Fibroblast of lung (primary cell): ENCODE data around the gene NDUFB7. TPM values are rescaled to one million over a fixed set of nuclear protein-coding genes. Genes with fewer than 3 reads are reported as not detected.

Experiments
- DNase-seq, 2 donors: peaks; one replicate each; pipeline versions ENCODE4 v3.0.0 to v3.0.0-alpha.2; 2010; ENCODE audit warnings: low read depth in 2 of 2
- H2AFZ ChIP-seq: 2 replicates; pipeline ENCODE4 v1.5.1; 2012; ENCODE audit warnings: low read length, control low read depth, inconsistent platforms
- H3K27ac ChIP-seq: 2 replicates; pipeline ENCODE4 v1.5.1; 2011; ENCODE audit warnings: low read length, control low read depth; ENCODE audit not compliant: insufficient read depth
- H3K27me3 ChIP-seq: 2 replicates; pipeline ENCODE4 v1.5.1; 2011; ENCODE audit warnings: mild to moderate bottlenecking, low read length; ENCODE audit not compliant: control insufficient read depth, insufficient read depth
- H3K36me3 ChIP-seq: 2 replicates; pipeline ENCODE4 v1.5.1; 2011; ENCODE audit warnings: low read length; ENCODE audit not compliant: control insufficient read depth, insufficient read depth
- H3K4me1 ChIP-seq: 2 replicates; pipeline ENCODE4 v1.5.1; 2011; ENCODE audit warnings: low read length; ENCODE audit not compliant: control insufficient read depth, insufficient read depth; ENCODE audit errors: extremely low read depth
- H3K4me2 ChIP-seq: 2 replicates; pipeline ENCODE4 v1.5.1; 2011; ENCODE audit warnings: low read length, control low read depth; ENCODE audit not compliant: insufficient read depth; ENCODE audit errors: extremely low read depth
- H3K4me3 ChIP-seq, 4 experiments: fragments of 200-600 bp in 1 of 4; sonication (generic) in 1 of 4; replicated peaks in 1 of 4; 2 replicates each; pipeline ENCODE4 v1.5.1; 2011 to 2016; ENCODE audit warnings: low read length in 4 of 4, low read depth in 3 of 4, mild to moderate bottlenecking in 3 of 4, control low read depth in 2 of 4, inconsistent platforms in 1 of 4, mixed read lengths in 1 of 4; ENCODE audit not compliant: insufficient read depth in 1 of 4; ENCODE audit errors: control extremely low read depth in 1 of 4
- H3K79me2 ChIP-seq: 2 replicates; pipeline ENCODE4 v1.5.1; 2012; ENCODE audit warnings: mild to moderate bottlenecking, low read length, inconsistent platforms; ENCODE audit not compliant: control insufficient read depth, insufficient read depth
- H3K9ac ChIP-seq: 2 replicates; pipeline ENCODE4 v1.5.1; 2011; ENCODE audit warnings: mild to moderate bottlenecking, low read length, control low read depth; ENCODE audit not compliant: insufficient read depth
- H3K9me3 ChIP-seq: 2 replicates; pipeline ENCODE4 v1.5.1; 2012; ENCODE audit warnings: low read depth, low read length; ENCODE audit not compliant: control insufficient read depth, insufficient read depth
- H4K20me1 ChIP-seq: 2 replicates; pipeline ENCODE4 v1.5.1; 2011; ENCODE audit warnings: low read length; ENCODE audit not compliant: control insufficient read depth, insufficient read depth; ENCODE audit errors: extremely low read depth
- CTCF ChIP-seq, 2 donors: IDR thresholded peaks in 1 of 2; conservative IDR thresholded peaks in 1 of 2; 1 replicate in 1 of 2; 2 replicates in 1 of 2; pipeline ENCODE4 v1.5.1; 2011 to 2012; ENCODE audit warnings: low read length in 2 of 2, control low read depth in 1 of 2, inconsistent platforms in 1 of 2, low read depth in 1 of 2, mild to moderate bottlenecking in 1 of 2
- EZH2 ChIP-seq: IDR thresholded peaks from 2 replicates; pipeline ENCODE4 v1.5.1; 2012; ENCODE audit warnings: low read length, control low read depth, mild to moderate bottlenecking; ENCODE audit errors: missing control alignments
- polyA plus RNA-seq, 2 donors: library from polyadenylated mRNA; depleted of rRNA in 1 of 2; stranded (reverse) in 1 of 2; unstranded in 1 of 2; fragments of >200 nt; gene quantifications; 2 replicates each; pipeline ENCODE4 v1.2.1, GENCODE V29; 2011 to 2012; ENCODE audit warnings: missing spikeins in 1 of 2
- total RNA-seq: library from RNA; depleted of rRNA; stranded (reverse); fragments of >200 nt; gene quantifications from 2 replicates; pipeline ENCODE4 v1.2.1, GENCODE V29; 2014

Gene NDUFB7
- total and polyA plus RNA-seq, 2 donors (not counting 1 experiment from before 2014, with no cell fraction given): 100 to 253 TPM

DNA sequence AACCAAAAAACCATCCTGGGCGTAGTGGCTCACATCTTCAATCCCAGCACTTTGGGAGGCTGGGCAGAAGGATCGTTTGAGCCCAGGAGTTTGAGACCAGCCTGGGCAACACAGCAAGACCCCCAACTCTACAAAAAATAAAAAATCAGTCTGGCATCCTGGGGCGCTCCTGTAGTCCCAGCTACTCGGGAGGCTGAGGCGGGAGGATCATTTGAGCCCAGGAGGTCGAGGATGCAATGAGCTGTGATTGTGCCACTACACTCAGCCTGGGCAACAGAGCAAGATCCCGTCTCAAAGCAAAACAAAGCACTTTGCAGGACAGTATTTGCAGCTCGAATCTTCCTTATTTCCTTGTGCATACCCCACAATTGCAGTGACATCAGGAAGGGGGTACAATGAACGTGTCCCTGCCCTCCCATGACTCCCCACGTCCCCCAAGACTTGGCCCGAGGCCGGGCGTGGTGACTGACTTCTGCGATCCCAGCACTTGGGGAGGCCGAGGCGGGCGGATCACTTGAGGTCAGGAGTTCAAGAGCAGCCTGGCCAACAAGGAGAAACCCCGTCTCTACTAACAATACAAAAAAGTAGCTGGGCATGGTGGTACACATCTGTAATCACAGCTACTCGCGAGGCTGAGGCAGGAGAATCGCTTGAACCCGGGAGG lies 870 bp downstream of the NDUFB7 start:
- Histone ChIP-seq H2AFZ (no peak overlapping the region), H3K4me1 (peaks cover 6% of the 10 kb centered on the region), H3K4me3 (peak overlapping the region; percentile 90 to 100 (median 97)), H3K36me3 (peaks cover 5% of the 10 kb centered on the region), H3K27me3 (no peaks in the 10 kb centered on the region), H3K4me2 (peak overlapping the region; percentile 84), H3K27ac (peak overlapping the region; percentile 68), H3K79me2 (peaks cover 18% of the 10 kb centered on the region), H3K9me3 (no peaks in the 10 kb centered on the region), H3K9ac (peak overlapping the region; percentile 85), H4K20me1 (no peaks in the 10 kb centered on the region)
- no peak for DNase-seq
- no peak for TF ChIP-seq EZH2
- no peak for TF ChIP-seq CTCF (conservative IDR thresholded peaks at IDR 0.05 in 1 of 2, IDR thresholded peaks at IDR 0.05 in 1 of 2; ENCODE audit: low read depth in 1 of 2, low read length in 2 of 2)

- Histone ChIP-seq H3K27ac (no peak overlapping the region), H3K4me3 (no peak overlapping the region), H3K4me1 (peaks cover 4% of the 10 kb centered on the region), H3K9me3 (no peaks in the 10 kb centered on the region), H2AFZ (no peak overlapping the region), H4K20me1 (no peaks in the 10 kb centered on the region), H3K9ac (no peak overlapping the region), H3K27me3 (no peaks in the 10 kb centered on the region), H3K4me2 (no peak overlapping the region), H3K36me3 (peaks cover 7% of the 10 kb centered on the region), H3K79me2 (peaks cover 18% of the 10 kb centered on the region)
- no peak for DNase-seq
- TF ChIP-seq CTCF (conservative IDR thresholded peaks at IDR 0.05 in 1 of 2, IDR thresholded peaks at IDR 0.05 in 1 of 2; ENCODE audit: low read depth in 1 of 2, low read length in 2 of 2): no peak
- TF ChIP-seq EZH2: no peak
Observed at GRCh38 chr19:14567079-14567478, 4.8 kb downstream of the NDUFB7 start.

- Histone ChIP-seq H3K4me2 (no peak overlapping the region), H3K4me3 (no peak overlapping the region), H3K36me3 (peaks cover 7% of the 10 kb centered on the region), H3K4me1 (peaks cover 6% of the 10 kb centered on the region), H3K9ac (no peak overlapping the region), H4K20me1 (no peaks in the 10 kb centered on the region), H2AFZ (no peak overlapping the region), H3K9me3 (no peaks in the 10 kb centered on the region), H3K27ac (no peak overlapping the region), H3K27me3 (no peaks in the 10 kb centered on the region), H3K79me2 (peaks cover 16% of the 10 kb centered on the region)
- DNase-seq: no peak
- TF ChIP-seq CTCF (conservative IDR thresholded peaks at IDR 0.05 in 1 of 2, IDR thresholded peaks at IDR 0.05 in 1 of 2; ENCODE audit: low read depth in 1 of 2, low read length in 2 of 2) (no peak), EZH2 (no peak)
Observed at GRCh38 chr19:14566712-14567077, 5.2 kb downstream of the NDUFB7 start.
